ENCODE data around the gene ADGRG3. TPM values are rescaled to one million over a fixed set of nuclear protein-coding genes. Genes with fewer than 3 reads are reported as not detected.

Gene ADGRG3
- total RNA-seq, 4 donors from 2014 or later, result 2.3 to 17.7 (median 4.4) TPM

DNA sequence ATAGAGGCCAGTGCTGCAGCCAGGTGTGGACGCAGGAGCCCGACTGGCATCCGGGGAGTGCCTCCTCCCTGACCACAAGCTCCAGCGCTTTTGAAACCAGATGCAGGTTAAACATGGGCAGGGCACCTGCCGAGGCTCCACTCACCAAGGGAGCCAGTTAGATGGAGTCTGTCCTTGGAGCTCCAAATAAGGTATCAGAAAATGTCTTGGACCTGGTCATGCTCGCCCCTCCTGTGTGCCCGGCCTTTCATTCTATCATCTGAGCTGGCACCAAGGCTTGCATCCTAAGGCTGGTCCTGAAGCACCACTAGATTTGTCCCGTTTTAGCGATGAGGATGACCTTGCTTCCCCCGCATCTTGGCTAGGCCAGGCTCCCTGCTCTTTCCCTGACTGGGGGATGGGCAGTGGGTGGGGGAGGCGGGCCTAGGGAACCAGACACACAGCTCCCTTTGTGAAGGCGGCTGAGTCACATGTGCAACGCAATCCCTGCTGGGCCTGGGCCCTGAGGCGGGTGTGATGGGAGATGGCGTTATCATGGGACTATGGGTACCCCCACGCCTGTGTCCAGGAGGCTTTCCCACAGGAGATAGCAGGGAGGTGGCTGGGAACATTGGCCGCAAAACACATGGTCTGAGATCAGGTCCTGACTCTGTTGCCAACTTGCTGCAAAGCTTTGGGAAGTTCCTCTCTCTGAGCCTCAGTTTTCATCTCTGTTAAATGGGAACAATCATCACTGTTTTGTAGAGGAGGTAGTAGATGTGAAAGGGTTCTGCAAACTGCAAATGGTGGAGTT lies 44.7 kb upstream of the ADGRG3 start:
- no peak for ATAC-seq (ENCODE audit: low FRiP score)
- TF ChIP-seq, protein P1, sequence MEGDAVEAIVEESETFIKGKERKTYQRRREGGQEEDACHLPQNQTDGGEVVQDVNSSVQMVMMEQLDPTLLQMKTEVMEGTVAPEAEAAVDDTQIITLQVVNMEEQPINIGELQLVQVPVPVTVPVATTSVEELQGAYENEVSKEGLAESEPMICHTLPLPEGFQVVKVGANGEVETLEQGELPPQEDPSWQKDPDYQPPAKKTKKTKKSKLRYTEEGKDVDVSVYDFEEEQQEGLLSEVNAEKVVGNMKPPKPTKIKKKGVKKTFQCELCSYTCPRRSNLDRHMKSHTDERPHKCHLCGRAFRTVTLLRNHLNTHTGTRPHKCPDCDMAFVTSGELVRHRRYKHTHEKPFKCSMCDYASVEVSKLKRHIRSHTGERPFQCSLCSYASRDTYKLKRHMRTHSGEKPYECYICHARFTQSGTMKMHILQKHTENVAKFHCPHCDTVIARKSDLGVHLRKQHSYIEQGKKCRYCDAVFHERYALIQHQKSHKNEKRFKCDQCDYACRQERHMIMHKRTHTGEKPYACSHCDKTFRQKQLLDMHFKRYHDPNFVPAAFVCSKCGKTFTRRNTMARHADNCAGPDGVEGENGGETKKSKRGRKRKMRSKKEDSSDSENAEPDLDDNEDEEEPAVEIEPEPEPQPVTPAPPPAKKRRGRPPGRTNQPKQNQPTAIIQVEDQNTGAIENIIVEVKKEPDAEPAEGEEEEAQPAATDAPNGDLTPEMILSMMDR (IDR thresholded peaks at IDR 0.05), result no peak
- DNase-seq (ENCODE audit: low spot score), result no peak

DNA sequence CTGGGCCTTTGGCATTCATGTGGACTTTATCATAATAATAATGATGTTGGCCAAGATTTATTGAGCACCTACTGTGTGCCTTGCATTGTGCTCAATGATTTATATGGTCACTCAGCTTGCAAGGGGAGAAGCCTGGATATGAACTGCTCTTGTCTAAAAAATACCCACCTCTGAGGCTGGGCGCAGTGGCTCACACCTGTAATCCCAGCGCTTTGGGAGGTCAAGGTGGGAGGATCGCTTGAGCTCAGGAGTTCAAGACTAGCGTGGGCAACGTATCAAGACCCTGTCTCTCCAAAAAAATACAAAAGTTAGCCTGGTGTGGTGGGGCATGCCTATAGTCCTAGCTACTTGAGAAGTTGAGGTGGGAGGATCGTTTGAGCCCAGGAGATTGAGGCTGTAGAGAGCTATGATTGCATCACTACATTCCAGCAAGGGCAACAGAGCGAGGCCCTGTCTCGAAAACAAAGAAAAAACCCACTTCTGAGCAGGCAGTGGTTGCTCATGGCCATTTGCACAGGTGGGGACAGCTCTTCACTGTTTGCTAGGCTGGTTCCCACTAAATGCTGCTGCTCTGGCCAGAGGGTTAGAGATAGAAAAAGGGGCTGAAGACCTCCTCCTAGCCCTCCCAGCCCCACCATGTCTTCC lies 43.9 kb upstream of the ADGRG3 start:
- ATAC-seq (ENCODE audit: low FRiP score), result no peak
- DNase-seq (ENCODE audit: low spot score), result no peak
- TF ChIP-seq, protein P1 (IDR thresholded peaks at IDR 0.05), result no peak

DNA sequence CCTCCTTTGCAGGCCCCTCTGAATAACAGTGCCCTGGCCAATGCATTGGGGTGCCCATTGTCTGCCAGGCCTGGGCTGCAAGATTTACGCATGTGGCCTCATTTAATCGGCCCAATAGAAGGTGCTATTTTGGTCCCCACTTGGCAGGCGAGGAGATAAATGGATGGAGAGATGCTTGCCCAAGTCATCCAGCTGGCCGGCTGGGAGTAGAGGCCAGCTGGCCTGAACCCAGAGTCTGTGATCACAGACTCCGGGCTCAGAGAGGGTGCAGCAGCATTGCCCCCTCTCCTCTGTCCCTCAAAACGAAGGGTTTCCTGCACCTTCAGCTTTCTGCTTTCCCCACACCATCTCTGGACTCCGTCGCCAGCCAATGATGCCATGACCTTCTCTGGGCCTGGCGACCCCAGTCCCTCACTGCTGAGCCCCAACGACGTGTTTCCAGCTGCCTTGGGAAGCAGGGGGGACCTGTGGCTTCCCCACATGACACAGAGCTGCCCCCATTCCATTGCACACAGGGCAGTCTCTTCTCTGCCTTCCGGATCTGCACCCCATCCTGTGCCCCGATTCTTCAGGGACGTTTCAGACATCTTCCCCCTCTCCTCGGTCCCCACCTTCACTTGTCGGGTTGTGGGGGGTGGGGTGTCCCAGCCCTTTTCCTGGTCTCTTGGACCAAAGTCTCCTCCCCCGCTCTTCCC lies 43.2 kb upstream of the ADGRG3 start:
- TF ChIP-seq, protein P1 (IDR thresholded peaks at IDR 0.05), result no peak
- DNase-seq (ENCODE audit: low spot score), result no peak
- ATAC-seq (ENCODE audit: low FRiP score), result no peak

DNA sequence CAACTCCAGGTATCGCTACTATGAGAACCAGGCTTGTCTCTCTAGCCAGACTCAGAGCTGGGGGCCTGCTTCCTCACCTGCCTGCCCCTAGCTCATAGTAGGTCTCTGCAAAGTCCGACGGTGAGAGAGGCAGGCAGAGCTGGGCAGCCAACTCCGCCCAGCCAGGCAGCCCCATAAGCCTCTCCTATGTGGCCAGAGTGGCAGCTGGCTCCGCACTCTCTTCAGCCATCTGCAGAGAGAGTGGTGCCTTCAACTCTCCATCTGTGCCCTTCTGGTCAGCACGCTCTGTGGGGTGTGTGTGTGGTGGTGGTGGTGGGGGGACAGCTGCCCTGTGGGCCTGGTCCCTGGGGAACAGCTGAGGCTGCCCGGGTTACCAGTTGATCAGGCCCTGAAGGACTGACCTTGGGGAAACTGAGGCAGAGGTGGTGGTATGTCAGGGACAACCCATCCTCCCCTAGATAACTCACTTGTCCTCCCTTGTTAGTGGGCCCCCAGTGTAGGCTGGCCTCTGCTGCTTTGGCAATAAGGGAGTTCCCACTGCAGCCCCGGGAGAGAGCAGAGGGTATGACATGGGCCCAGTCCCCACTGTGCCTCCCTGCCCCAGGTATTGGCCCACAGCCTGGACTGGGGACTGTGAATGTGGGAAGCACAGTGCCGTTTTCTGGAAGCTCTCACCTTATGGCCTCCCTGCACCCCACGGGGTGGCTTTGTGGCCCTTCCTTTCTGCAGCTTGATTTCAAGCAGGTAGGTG lies 41.5 kb upstream of the ADGRG3 start:
- no peak for ATAC-seq (ENCODE audit: low FRiP score)
- TF ChIP-seq, protein P1 (IDR thresholded peaks at IDR 0.05), result no peak
- no peak for DNase-seq (ENCODE audit: low spot score)

DNA sequence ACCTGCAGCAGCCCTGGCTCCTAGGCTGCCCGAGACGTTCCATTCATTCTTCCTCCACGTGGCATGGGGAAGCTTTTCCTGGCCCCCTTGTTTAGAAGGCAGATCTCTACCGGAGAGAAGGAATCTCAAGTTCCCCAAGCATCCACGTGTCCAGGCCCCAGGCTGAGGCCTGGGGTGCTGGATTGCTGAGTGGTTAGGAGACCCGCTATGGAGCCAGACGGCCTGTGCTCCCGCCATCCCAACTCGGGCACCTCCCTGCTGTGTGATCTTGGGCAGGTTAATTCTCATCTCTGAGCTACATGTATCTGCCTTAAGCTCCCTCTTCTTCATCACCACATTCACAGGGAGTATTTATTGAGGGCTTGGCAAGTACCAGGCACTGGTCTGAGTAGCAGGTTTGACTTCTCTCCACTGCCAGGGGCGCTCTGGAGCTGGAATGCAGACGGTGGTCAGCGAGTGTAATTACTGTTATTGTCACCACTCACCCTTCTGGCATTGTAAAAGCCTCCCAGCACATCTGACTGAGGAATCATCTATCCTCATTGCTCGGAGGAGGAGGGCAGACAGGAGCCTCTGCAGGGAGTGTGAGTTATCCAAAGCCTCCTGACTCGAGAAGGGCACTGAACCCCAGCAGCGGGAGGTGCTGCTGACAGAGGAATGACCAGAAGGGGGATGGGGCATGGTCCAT lies 40.8 kb upstream of the ADGRG3 start:
- peak; percentile 29 for ATAC-seq (ENCODE audit: low FRiP score)
- no peak for DNase-seq (ENCODE audit: low spot score)
- TF ChIP-seq, protein P1 (IDR thresholded peaks at IDR 0.05), result no peak
